Raji (cell line): ENCODE measurements around the gene DPAGT1.

Experiments
- POLR2A ChIP-seq: IDR thresholded peaks from 2 replicates; pipeline ENCODE4 v1.6.1; 2011; ENCODE audit warnings: low read depth, low read length, control low read depth; ENCODE audit not compliant: insufficient read depth

The DPAGT1 gene

DNA sequence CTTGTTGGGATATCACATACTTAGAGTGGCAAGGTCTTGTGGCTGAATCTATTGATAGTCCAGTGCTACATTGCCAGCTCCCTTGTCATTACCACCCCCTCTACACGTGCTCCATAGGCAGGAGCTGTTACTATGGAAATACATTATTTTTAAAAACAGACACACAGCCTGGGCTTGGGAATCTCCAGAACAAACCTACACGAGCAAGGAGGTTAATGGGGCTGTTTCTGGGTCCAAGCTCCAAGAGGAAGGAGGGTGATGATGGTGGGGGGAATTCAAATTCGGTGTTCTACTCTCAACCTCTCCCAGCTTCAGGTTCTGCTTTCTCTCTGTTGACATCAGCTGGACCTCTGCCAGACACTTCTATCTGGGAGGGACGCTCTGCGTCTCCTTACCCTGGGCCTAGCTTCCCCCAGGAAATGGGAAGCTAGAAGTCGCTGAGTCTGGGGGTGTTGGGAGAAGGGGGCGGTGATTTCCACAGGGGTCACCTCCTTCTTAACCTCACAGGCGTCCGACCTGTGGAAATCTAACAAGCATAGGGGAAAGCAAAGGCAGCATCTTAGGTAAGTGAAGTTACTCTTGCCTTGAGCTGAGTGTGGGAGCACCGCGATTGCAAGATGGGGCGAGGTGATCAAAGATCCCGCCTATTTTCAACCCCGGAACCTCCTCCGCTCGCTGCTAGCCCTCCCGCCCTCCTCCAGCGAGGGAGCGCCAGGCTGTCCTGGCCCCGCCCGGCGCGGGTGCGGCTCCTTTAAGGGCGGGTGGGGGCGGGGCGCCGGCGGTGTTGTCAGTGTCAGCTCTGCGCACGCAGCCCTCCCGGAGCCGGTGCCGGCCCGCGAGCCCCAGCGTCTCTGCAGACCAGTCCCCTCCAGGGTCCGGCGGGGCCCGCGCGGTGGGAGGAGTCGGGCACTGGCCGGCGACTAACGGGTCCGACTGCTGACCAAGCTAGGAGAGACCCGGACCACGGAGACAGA, 5.2 kb upstream of the DPAGT1 start, which contains the start of gene C2CD2L:
Gene C2CD2L (plus strand): TSS at position 781 of the 974 bp plus-strand sequence. CDS start 398 bp downstream, outside the sequence.
- TF ChIP-seq POLR2A, result peak; percentile 89

DNA sequence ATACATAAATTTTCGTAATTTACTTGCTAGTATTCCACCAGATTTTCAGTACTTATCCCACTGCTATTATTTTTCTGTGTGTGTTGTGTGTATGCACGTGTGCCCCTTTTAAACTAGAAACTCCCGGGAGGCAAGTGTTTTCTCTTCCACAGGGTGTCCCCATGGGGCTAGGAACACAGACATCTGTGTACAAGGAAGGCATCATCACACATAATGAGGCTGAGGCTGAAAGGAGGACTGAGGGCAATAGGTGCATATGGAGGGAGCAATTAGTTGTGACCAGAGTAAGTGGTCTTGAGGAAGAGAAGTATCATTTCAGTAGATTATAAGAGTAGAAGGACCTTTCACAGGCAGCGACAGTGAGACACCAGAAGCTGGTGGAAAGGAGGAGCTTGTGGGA, 2.1 kb upstream of the DPAGT1 start:
- TF ChIP-seq POLR2A, result no peak

DNA sequence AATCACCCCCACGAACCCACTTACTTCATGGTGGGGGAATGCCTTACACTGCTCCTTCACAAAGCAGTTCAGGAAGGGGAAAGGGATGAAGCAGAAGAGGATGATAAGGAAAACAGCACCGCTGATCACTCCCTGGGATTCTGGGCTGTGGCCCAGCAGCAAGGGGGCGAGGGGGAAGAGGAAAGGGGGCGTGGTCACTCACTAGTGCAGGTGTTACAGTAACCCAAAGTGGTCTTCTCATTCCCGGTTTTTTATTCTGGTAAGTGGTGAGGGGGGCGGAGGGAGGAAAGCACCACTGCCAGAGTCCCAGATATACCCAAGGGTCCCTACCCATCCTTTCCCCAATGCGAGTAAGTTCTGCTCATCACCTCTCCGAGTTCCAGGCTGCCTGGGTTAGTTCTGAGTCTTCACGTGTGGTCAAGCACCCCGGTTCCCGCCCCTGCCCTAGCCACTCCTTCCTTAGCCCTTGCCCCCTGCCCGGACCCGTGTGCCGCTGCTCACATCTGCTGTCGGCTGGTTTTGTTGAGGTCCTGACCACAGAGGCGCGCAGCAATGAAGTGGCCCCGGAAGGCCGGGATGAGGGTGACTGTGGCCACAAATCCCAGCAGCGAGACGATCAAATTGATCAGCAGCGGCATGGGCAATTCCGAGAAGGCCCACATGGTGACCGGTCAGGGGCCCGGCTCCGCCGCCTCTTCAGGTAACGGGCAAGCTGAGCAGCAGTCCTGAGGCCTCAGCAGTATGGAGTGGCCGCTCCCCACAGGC, 477 bp downstream of the DPAGT1 start:
- no peak; the same call in none of the 2 replicates for TF ChIP-seq POLR2A

DNA sequence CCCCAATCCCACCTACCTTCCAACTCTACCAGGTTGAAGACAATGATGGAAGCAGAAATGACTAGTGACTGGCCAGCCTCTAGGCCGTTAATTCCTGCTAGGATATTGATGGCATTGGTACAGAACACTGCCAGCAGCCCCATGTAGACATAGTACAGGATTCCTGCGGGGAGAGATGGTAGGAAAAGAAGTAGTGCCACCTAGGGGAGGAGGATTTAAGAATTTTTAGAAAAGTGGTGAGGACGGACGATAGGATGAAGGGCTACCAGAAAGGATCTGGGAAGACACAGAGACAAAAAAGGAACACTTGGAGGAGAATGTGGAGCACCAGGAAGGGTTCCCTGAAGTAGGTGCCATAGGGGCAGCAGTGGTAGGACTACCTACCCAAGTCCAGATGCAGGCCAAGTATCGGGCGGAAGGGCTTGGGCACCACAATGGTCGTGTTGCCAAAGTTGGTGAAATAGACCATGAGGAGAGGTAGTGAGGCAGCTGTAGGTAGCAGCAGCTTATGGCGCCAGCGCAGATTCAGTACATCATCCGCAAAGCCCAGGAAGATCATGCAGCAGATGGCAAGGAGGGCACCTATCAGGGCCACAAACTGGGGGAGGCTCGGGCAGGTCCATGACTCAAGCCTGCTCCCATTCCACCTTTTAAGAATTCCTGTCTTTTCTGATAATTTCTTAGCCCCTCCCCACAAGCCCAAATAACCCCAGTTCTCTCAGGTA, 1.2 kb downstream of the DPAGT1 start:
- TF ChIP-seq POLR2A, result no peak

DNA sequence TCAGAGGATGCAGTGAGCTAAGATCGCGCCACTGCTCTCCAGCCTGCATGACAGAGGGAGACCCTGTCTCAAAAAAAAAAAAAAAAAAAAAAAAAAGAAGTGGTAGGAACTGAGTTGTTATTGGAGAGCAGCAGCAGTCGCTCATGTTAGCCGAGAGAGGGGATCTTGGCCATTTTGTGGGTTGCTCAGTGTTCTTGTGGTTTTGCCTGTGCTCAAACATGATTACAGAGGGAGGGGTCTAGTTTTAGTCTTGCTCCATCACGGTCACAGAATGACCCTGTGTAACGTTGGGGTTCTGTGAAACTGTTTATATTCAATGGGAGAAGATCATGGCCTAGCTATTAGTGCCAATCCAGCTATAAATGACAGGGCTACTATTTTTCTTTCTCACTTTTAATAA, 1.9 kb downstream of the DPAGT1 start:
- no peak for TF ChIP-seq POLR2A

DNA sequence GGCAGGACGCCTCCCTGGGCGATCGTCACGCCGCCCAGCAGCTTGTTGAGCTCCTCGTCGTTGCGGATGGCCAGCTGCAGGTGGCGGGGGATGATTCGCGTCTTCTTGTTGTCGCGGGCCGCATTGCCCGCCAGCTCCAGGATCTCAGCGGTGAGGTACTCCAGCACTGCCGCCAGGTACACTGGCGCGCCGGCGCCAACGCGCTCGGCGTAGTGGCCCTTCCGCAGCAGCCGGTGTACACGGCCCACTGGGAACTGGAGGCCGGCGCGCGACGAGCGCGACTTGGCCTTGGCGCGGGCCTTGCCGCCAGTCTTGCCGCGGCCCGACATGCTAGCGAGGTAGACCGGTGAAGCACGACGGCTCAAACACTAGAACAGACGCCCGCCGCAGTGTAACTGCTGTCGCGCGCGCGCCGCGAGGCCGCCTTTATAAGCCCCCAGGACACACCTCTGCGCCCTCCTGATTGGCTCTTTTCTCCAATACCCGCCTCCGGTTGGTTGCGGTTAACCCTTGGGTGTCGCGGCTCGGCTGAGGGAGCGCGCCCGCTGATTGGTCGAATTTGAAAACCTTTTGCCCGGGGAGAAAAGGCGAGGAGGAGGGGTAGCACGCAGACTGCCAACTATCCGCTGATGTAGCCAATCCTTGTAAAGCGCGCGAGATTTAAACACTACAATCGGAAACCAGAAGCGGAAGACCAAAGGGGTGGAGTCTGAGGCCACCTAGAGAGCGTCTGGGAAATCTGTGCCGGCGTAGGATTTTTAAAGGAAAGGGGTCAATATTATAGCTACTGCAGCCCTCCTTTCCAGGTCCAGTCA, 6.4 kb downstream of the DPAGT1 start:
- TF ChIP-seq POLR2A, result peak; percentile 100

DNA sequence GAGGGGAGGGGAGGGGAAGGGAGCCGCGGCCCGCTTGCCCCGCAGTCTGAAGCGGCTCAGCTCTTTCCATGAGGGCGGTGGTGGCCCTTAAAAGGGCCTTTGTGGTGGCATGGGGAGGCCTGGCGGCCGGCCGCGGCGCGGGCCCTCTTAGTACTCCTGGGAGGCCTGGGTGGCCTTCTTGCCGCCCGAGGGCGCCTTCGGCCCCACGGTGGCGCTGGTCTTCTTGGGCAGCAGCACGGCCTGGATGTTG, 6.9 kb downstream of the DPAGT1 start:
- no peak for TF ChIP-seq POLR2A

DNA sequence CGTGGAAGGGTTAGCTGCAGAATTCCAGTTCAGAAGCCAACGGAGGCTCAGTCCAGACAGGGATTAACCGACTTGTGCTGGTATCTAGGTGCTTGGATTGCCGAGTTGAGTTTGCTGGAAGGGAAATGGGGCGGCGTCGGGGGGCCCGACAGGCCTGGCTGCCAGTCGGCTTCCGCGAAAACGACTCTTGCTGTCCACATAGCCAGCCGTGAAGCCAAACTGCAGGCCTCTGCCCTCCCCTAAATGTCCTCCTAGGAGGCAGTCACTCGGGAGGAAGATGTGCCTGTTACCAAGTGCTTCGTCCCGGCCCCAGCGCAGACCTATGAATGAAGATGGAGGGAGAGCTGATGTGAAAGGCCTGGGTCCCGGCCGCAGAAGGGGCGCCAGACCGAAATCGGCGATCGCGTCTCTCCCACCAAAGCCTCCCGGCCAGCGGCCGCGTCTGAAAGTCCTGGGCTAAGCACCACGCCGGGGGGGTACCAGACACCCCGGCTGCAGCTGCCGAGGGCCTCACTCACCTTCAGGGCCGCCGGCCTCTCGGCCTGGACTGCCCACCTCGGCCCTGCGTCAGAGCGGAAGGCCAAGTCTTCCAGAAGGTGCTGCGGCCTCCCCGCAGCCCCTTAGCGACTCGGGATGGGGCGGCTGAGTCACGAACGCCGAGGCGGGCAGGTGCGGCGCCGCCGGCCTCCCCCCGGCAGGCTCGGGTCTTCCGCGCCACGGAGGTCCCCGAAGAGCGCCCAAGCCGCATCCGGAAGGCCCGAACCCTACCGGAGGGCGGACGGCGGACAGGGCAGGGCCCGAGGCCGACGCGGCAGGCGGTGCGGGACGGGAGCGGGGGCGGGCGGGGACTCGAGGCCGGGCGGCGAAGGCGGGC, 7.5 kb downstream of the DPAGT1 start:
- TF ChIP-seq POLR2A, result 0 out of 2 replicates have a peak, but pooled peaks have one; percentile 22

DNA sequence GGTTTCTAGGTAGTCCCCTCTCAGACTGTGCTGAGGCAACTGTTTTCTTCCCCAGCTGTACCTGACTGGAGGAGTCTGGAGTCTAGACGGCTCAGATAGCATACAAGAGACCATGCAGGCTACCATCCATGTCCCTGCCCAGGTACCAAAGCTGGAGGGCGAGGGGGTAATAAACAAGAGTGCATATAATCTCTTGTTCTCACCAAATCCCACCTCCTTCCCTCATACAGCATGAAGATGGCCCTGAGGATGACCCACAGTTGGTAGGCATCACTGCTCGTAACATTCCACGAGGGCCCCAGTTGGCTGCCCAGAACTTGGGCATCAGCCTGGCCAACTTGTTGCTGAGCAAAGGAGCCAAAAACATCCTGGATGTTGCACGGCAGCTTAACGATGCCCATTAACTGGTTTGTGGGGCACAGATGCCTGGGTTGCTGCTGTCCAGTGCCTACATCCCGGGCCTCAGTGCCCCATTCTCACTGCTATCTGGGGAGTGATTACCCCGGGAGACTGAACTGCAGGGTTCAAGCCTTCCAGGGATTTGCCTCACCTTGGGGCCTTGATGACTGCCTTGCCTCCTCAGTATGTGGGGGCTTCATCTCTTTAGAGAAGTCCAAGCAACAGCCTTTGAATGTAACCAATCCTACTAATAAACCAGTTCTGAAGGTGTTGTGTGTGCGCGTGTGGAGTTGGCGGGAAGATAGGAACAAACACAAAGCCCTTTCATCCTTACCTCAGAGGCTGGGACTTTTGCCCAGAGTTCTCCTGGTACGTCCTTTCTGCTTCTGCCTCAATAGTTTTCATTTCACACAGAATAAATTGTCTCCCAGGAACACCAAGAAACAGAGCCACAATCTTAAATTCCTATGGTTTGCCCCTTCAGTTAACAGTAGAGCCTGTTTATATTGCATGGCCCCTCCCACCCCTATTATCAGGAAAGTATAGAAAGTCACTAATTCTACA, 8.5 kb downstream of the DPAGT1 start:
- TF ChIP-seq POLR2A, result no peak; the same call in 1 of the 2 replicates

DNA sequence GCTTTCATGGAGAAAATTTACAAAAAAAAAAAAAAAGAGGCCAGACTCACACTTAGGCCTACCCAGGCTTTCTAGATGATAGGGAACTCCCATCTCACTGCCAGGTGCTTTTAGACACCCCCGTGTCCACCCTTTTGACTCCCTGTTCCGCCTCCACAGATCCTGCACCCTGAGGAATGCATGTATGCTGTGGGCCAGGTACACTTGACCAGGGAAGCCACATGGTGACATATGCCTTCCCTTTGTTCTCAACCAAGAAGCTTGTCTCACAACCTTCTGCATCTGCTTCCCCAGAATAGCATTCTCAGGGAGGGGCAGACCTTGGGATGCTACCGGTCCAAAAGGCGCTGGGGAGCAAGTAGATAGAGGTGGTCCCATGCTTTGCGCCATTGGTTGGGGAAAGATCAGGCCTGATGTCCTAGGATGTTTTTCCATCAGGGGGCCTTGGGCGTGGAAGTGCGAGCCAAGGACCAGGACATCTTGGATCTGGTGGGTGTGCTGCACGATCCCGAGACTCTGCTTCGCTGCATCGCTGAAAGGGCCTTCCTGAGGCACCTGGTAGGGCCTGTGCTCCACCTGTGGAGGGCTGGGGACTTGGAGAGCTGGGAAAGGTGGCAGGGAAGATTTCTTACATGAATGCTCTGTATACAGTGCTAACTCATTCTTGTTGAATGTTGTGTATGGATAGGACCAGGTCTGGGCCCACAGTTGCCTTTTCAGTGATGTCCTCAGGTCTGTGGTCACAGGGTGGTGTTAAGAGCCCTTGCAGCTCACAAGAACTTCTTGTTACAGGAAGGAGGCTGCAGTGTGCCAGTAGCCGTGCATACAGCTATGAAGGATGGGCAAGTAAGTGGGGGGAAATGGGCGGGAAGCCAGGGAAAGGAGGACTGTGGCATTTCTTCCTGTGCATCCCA, 9.4 kb downstream of the DPAGT1 start:
- TF ChIP-seq POLR2A, result no peak; the same call in 1 of the 2 replicates

DNA sequence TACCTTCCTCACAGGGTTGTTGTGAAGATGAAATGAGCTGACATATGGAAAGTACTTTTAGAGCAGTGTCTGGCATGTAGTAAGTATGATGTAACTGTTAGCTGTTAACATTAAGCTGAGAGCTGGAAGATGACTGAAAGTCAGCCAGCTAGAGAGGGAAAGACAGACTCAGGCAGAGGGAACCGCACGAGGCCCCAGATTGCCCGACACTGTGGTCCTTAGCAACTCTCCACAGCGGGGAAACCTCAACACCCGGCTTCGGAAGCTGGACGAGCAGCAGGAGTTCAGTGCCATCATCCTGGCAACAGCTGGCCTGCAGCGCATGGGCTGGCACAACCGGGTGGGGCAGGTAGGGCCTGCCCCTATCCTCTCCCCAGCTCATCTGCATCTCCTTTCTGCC, 10.5 kb downstream of the DPAGT1 start:
- TF ChIP-seq POLR2A, result peak; percentile 31; the same call in 1 of the 2 replicates
